ENCODE measurements around the gene CNNM2. TPM values are rescaled to one million over a fixed set of nuclear protein-coding genes. Genes with fewer than 3 reads are reported as not detected.
"Not testable (repeated sequence)": the region's sequence is repeated elsewhere in the genome, so short reads cannot be mapped to it uniquely, and the experiment has no call there.

The CNNM2 gene
- polyA plus RNA-seq, 2 donors = 0.88 to 1.1 TPM

GRCh38 chr10:103000050-103000449, 82.0 kb downstream of the CNNM2 start:
- H3K36me3 ChIP-seq (ENCODE audit: control insufficient read depth in 2 of 2, insufficient read depth in 2 of 2, low read length in 1 of 2); H3K27me3 ChIP-seq (ENCODE audit: control insufficient read depth in 1 of 2, insufficient read depth in 2 of 2, low read length in 2 of 2); H3K27ac ChIP-seq (ENCODE audit: low read depth in 2 of 2, low read length in 1 of 2); H3K4me3 ChIP-seq (ENCODE audit: low read depth in 1 of 2, low read length in 2 of 2); H3K9me3 ChIP-seq (ENCODE audit: control insufficient read depth in 2 of 2, insufficient read depth in 1 of 2, low read depth in 1 of 2, low read length in 1 of 2); H3K4me1 ChIP-seq (ENCODE audit: control insufficient read depth in 2 of 2, insufficient read depth in 2 of 2, low read length in 1 of 2): not testable (repeated sequence)
- WGBS, 2 donors = 95% methylated on average over 7 of the region's 7 CpGs

- 78 to 96% methylated on average over 5 of the region's 5 CpGs for WGBS, 2 donors
- Histone ChIP-seq H3K27me3 (ENCODE audit: control insufficient read depth in 1 of 2, insufficient read depth in 2 of 2, low read length in 2 of 2) (no peaks in the 10 kb centered on the region), H3K4me3 (ENCODE audit: low read depth in 1 of 2, low read length in 2 of 2) (no peak overlapping the region), H3K36me3 (ENCODE audit: control insufficient read depth in 2 of 2, insufficient read depth in 2 of 2, low read length in 1 of 2) (no peaks in the 10 kb centered on the region), H3K9me3 (ENCODE audit: control insufficient read depth in 2 of 2, insufficient read depth in 1 of 2, low read depth in 1 of 2, low read length in 1 of 2) (no peaks in the 10 kb centered on the region), H3K27ac (ENCODE audit: low read depth in 2 of 2, low read length in 1 of 2) (no peak overlapping the region), H3K4me1 (ENCODE audit: control insufficient read depth in 2 of 2, insufficient read depth in 2 of 2, low read length in 1 of 2) (no peaks in the 10 kb centered on the region)
These were observed 88.9 kb downstream of the CNNM2 start for GRCh38 chr10:103007017-103007416.

DNA sequence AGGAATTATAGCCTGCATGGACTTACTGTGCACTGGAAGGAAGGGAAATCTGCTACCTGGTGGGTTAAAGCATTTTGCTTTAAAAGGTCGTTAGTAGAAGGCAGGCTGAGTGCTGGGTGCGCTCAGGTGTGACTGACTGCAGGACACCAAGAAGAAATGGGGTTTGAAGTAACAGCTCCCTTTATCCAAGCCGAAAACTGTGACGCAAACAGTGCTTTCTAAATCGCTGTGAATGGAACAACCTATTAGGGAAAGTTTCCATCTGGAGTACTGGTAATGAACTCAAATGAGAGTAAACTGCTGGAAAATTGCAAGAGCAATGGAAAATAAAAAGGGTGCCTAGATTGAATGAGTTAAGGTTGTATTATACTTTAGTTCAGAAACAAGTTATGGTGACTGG, 95.3 kb downstream of the CNNM2 start:
- Histone ChIP-seq H3K36me3 (ENCODE audit: control insufficient read depth in 2 of 2, insufficient read depth in 2 of 2, low read length in 1 of 2) (no peaks in the 10 kb centered on the region), H3K27ac (ENCODE audit: low read depth in 2 of 2, low read length in 1 of 2) (no peak overlapping the region), H3K4me3 (ENCODE audit: low read depth in 1 of 2, low read length in 2 of 2) (no peak overlapping the region), H3K9me3 (ENCODE audit: control insufficient read depth in 2 of 2, insufficient read depth in 1 of 2, low read depth in 1 of 2, low read length in 1 of 2) (no peaks in the 10 kb centered on the region), H3K4me1 (ENCODE audit: control insufficient read depth in 2 of 2, insufficient read depth in 2 of 2, low read length in 1 of 2) (peaks cover 0 to 3% of the 10 kb centered on the region in 2 donors), H3K27me3 (ENCODE audit: control insufficient read depth in 1 of 2, insufficient read depth in 2 of 2, low read length in 2 of 2) (no peaks in the 10 kb centered on the region)
- WGBS, 2 donors = 81 to 85% methylated on average over 5 of the region's 5 CpGs

DNA sequence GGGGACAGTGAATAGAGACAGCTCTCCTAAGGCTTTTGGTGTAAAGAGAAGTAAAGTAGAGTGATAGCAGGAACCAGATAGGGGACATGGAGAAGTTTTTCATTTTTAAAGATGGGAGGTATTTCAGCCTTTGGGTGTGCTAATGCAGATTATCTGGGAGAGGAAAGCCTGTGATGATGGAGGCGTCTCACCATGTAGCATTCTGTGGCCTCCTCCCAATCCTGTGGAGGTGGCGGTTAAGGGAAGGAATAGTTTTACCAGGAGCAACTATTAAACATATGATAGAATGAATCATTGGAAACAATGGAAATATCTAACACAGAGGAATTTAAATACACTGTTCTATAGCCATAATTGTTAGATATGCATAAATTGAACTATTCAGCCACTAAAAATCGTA, 101.3 kb downstream of the CNNM2 start:
- no peaks in the 10 kb centered on the region for H3K27me3 ChIP-seq (ENCODE audit: control insufficient read depth in 1 of 2, insufficient read depth in 2 of 2, low read length in 2 of 2)
- no peaks in the 10 kb centered on the region for H3K9me3 ChIP-seq (ENCODE audit: control insufficient read depth in 2 of 2, insufficient read depth in 1 of 2, low read depth in 1 of 2, low read length in 1 of 2)
- H3K36me3 ChIP-seq (ENCODE audit: control insufficient read depth in 2 of 2, insufficient read depth in 2 of 2, low read length in 1 of 2) = no peaks in the 10 kb centered on the region
- no peak overlapping the region for H3K27ac ChIP-seq (ENCODE audit: low read depth in 2 of 2, low read length in 1 of 2)
- peaks cover 0 to 3% of the 10 kb centered on the region in 2 donors for H3K4me1 ChIP-seq (ENCODE audit: control insufficient read depth in 2 of 2, insufficient read depth in 2 of 2, low read length in 1 of 2)
- 95% methylated on average over 3 of the region's 3 CpGs for WGBS, 2 donors
- no peak overlapping the region for H3K4me3 ChIP-seq (ENCODE audit: low read depth in 1 of 2, low read length in 2 of 2)

DNA sequence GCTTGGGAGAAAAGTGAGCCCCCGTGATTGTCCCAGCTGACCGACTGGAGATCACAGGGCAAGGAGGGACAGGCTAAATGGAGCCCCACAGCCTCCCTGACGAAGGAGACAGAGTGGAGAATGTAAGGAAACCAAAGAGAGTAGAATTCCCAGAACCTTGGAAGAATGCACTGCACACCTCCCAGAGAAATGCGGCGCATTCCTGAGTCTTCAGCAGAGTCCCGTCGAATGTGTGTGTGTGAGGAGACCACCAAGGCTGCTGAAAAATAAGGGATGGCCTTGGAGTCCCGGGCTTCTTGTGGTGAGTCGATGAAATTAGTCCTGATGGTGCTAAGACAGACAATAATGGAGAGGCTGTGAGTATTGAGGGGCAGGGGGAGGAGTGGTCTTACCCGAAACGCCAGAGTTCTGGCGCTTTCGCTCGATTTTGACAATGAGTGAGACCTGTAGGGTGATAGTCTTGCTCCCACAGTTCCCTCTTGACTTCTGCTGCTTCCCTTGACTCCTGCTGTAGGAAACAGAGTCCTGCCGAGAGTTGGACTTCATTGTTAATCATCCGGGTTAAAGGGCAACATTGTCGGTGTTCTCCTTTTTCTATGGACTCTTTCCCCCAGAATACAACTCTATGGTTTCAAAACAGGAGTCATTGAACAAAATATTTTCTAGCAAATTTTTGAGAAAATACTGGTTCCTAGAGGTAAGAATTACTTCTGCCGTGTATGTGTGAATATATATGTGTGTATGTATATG, 103.2 kb downstream of the CNNM2 start:
- Histone ChIP-seq H3K4me1 (ENCODE audit: control insufficient read depth in 2 of 2, insufficient read depth in 2 of 2, low read length in 1 of 2) (peaks cover 0 to 3% of the 10 kb centered on the region in 2 donors), H3K36me3 (ENCODE audit: control insufficient read depth in 2 of 2, insufficient read depth in 2 of 2, low read length in 1 of 2) (no peaks in the 10 kb centered on the region), H3K9me3 (ENCODE audit: control insufficient read depth in 2 of 2, insufficient read depth in 1 of 2, low read depth in 1 of 2, low read length in 1 of 2) (no peaks in the 10 kb centered on the region), H3K4me3 (ENCODE audit: low read depth in 1 of 2, low read length in 2 of 2) (no peak overlapping the region), H3K27ac (ENCODE audit: low read depth in 2 of 2, low read length in 1 of 2) (no peak overlapping the region), H3K27me3 (ENCODE audit: control insufficient read depth in 1 of 2, insufficient read depth in 2 of 2, low read length in 2 of 2) (no peaks in the 10 kb centered on the region)
- WGBS, 2 donors = 91% methylated on average over 18 of the region's 18 CpGs

DNA sequence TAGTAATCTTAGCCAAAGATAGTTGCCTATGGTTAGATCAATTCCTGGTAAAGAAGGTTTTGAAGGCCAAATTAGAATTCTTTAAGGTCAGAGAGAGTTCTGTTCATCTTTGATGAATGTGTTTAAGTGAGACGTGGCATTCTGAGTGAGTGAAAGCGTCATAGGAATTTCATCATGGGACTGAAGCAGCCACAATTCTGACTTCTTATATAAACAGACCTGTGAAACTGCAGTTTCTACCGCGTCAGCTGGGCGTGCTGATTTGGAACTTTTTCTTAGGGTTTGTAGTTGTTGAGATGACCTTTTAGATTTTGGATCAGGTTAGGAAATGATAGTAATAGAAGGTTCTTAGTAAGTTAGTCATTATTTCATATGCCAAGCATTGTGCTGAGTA, 103.8 kb downstream of the CNNM2 start:
- Histone ChIP-seq H3K4me1 (ENCODE audit: control insufficient read depth in 2 of 2, insufficient read depth in 2 of 2, low read length in 1 of 2) (peaks cover 0 to 3% of the 10 kb centered on the region in 2 donors), H3K9me3 (ENCODE audit: control insufficient read depth in 2 of 2, insufficient read depth in 1 of 2, low read depth in 1 of 2, low read length in 1 of 2) (no peaks in the 10 kb centered on the region), H3K4me3 (ENCODE audit: low read depth in 1 of 2, low read length in 2 of 2) (no peak overlapping the region), H3K27me3 (ENCODE audit: control insufficient read depth in 1 of 2, insufficient read depth in 2 of 2, low read length in 2 of 2) (no peaks in the 10 kb centered on the region), H3K27ac (ENCODE audit: low read depth in 2 of 2, low read length in 1 of 2) (no peak overlapping the region), H3K36me3 (ENCODE audit: control insufficient read depth in 2 of 2, insufficient read depth in 2 of 2, low read length in 1 of 2) (no peaks in the 10 kb centered on the region)
- 68 to 69% methylated on average over 5 of the region's 5 CpGs for WGBS, 2 donors

GRCh38 chr10:103025696-103026095, 107.6 kb downstream of the CNNM2 start:
- Histone ChIP-seq H3K36me3 (ENCODE audit: control insufficient read depth in 2 of 2, insufficient read depth in 2 of 2, low read length in 1 of 2) (no peaks in the 10 kb centered on the region), H3K4me1 (ENCODE audit: control insufficient read depth in 2 of 2, insufficient read depth in 2 of 2, low read length in 1 of 2) (no peaks in the 10 kb centered on the region), H3K4me3 (ENCODE audit: low read depth in 1 of 2, low read length in 2 of 2) (no peak overlapping the region), H3K9me3 (ENCODE audit: control insufficient read depth in 2 of 2, insufficient read depth in 1 of 2, low read depth in 1 of 2, low read length in 1 of 2) (no peaks in the 10 kb centered on the region), H3K27ac (ENCODE audit: low read depth in 2 of 2, low read length in 1 of 2) (no peak overlapping the region), H3K27me3 (ENCODE audit: control insufficient read depth in 1 of 2, insufficient read depth in 2 of 2, low read length in 2 of 2) (no peaks in the 10 kb centered on the region)
- 88 to 94% methylated on average over 2 of the region's 2 CpGs for WGBS, 2 donors

GRCh38 chr10:103038570-103038969, 120.5 kb downstream of the CNNM2 start:
- Histone ChIP-seq H3K27me3 (ENCODE audit: control insufficient read depth in 1 of 2, insufficient read depth in 2 of 2, low read length in 2 of 2) (no peaks in the 10 kb centered on the region), H3K9me3 (ENCODE audit: control insufficient read depth in 2 of 2, insufficient read depth in 1 of 2, low read depth in 1 of 2, low read length in 1 of 2) (no peaks in the 10 kb centered on the region), H3K4me1 (ENCODE audit: control insufficient read depth in 2 of 2, insufficient read depth in 2 of 2, low read length in 1 of 2) (no peaks in the 10 kb centered on the region), H3K4me3 (ENCODE audit: low read depth in 1 of 2, low read length in 2 of 2) (no peak overlapping the region), H3K27ac (ENCODE audit: low read depth in 2 of 2, low read length in 1 of 2) (no peak overlapping the region), H3K36me3 (ENCODE audit: control insufficient read depth in 2 of 2, insufficient read depth in 2 of 2, low read length in 1 of 2) (no peaks in the 10 kb centered on the region)
- 81% methylated on average over 2 of the region's 2 CpGs for WGBS, 2 donors

DNA sequence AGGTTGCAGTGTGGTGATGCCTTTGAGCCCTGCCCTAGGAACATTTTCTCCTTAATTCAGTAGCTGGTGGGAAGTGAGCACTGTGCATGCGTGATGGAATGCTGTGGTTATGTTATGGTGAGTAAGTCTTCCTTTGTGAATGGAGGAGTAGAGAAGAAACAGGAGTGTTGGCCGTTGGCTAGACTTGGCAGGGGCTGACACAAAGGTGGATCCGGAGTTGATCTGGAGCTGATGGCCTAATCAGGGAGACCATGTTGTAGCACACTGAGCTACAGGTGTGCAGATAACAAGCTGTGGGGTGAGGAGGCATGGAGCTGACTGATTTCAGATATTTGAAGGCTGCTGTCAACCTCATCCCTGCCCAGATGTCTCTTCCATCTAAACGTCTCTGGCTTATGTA, 122.3 kb downstream of the CNNM2 start:
- H3K4me1 ChIP-seq (ENCODE audit: control insufficient read depth in 2 of 2, insufficient read depth in 2 of 2, low read length in 1 of 2) = no peaks in the 10 kb centered on the region
- WGBS, 2 donors = 77 to 84% methylated on average over 4 of the region's 4 CpGs
- H3K27me3 ChIP-seq (ENCODE audit: control insufficient read depth in 1 of 2, insufficient read depth in 2 of 2, low read length in 2 of 2) = no peaks in the 10 kb centered on the region
- H3K4me3 ChIP-seq (ENCODE audit: low read depth in 1 of 2, low read length in 2 of 2) = no peak overlapping the region
- H3K9me3 ChIP-seq (ENCODE audit: control insufficient read depth in 2 of 2, insufficient read depth in 1 of 2, low read depth in 1 of 2, low read length in 1 of 2) = no peaks in the 10 kb centered on the region
- H3K27ac ChIP-seq (ENCODE audit: low read depth in 2 of 2, low read length in 1 of 2) = no peak overlapping the region
- no peaks in the 10 kb centered on the region for H3K36me3 ChIP-seq (ENCODE audit: control insufficient read depth in 2 of 2, insufficient read depth in 2 of 2, low read length in 1 of 2)

DNA sequence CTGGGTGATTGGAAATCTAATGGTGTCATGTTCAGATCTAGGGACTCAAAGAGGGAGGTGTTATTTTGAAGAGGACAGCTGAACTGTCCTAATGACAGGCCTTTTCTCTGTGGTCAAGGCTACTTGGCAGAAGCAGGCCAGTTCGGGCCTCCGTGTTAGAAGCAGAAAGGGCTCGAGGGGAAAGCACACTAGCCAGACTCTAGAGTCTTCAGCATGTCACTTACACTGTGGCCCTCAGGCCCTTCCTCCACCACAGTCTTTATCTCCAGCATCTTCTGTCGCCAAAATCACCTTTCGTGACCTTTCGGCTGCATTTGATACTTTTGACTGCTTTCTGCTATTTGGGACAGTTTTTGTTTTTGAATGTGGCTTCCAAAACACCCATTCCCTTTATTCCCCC, 123.3 kb downstream of the CNNM2 start:
- no peak overlapping the region for H3K4me3 ChIP-seq (ENCODE audit: low read depth in 1 of 2, low read length in 2 of 2)
- H3K9me3 ChIP-seq (ENCODE audit: control insufficient read depth in 2 of 2, insufficient read depth in 1 of 2, low read depth in 1 of 2, low read length in 1 of 2) = no peaks in the 10 kb centered on the region
- no peaks in the 10 kb centered on the region for H3K27me3 ChIP-seq (ENCODE audit: control insufficient read depth in 1 of 2, insufficient read depth in 2 of 2, low read length in 2 of 2)
- no peaks in the 10 kb centered on the region for H3K36me3 ChIP-seq (ENCODE audit: control insufficient read depth in 2 of 2, insufficient read depth in 2 of 2, low read length in 1 of 2)
- H3K4me1 ChIP-seq (ENCODE audit: control insufficient read depth in 2 of 2, insufficient read depth in 2 of 2, low read length in 1 of 2) = no peaks in the 10 kb centered on the region
- 90 to 93% methylated on average over 6 of the region's 6 CpGs for WGBS, 2 donors
- H3K27ac ChIP-seq (ENCODE audit: low read depth in 2 of 2, low read length in 1 of 2) = no peak overlapping the region

Data from esophagus (tissue), 2 donors.